NCI-H2227 treated with DMSO at 0.1 percent for 48 hours (cell line): ENCODE measurements around the gene OAS3.
A peak's percentile ranks its signal among the peaks of the same experiment; 100 is the strongest.
"Not testable (repeated sequence)": the region's sequence is repeated elsewhere in the genome, so short reads cannot be mapped to it uniquely, and the experiment has no call there.

ENCODE experiments used
- DNase-seq: peaks from one replicate; lab custom pipeline; 2025; lab: John Stamatoyannopoulos, UW

The OAS3 gene

GRCh38 chr12:112927475-112927874 lies 10.8 kb upstream of the OAS3 start:
- DNase-seq = no peak

- no peak for DNase-seq
Observed at GRCh38 chr12:112927925-112928324, 10.3 kb upstream of the OAS3 start.

GRCh38 chr12:112928978-112929377 lies 9.3 kb upstream of the OAS3 start:
- DNase-seq = no peak

- DNase-seq = no peak
Observed at GRCh38 chr12:112929715-112930114, 8.6 kb upstream of the OAS3 start.

GRCh38 chr12:112930350-112930749 lies 7.9 kb upstream of the OAS3 start:
- DNase-seq = no peak

GRCh38 chr12:112932485-112933128 lies 5.7 kb upstream of the OAS3 start:
- no peak for DNase-seq

GRCh38 chr12:112933129-112933505 lies 5.2 kb upstream of the OAS3 start:
- no peak for DNase-seq

GRCh38 chr12:112936264-112936663 lies 2.0 kb upstream of the OAS3 start:
- DNase-seq = no peak

- no peak for DNase-seq
Observed at GRCh38 chr12:112936927-112937326, 1.3 kb upstream of the OAS3 start.

GRCh38 chr12:112938751-112939150 lies 477 bp downstream of the OAS3 start:
- DNase-seq = peak; percentile 22

GRCh38 chr12:112939761-112940381 lies 1.6 kb downstream of the OAS3 start:
- DNase-seq = peak; percentile 30

GRCh38 chr12:112941528-112942335 lies 3.5 kb downstream of the OAS3 start:
- no peak for DNase-seq

- no peak for DNase-seq
Observed at GRCh38 chr12:112942572-112942971, 4.3 kb downstream of the OAS3 start.

- no peak for DNase-seq
Observed at GRCh38 chr12:112944024-112944690, 5.9 kb downstream of the OAS3 start.

- no peak for DNase-seq
Observed at GRCh38 chr12:112945515-112945914, 7.2 kb downstream of the OAS3 start.

GRCh38 chr12:112946236-112947000 lies 8.1 kb downstream of the OAS3 start:
- DNase-seq = no peak

GRCh38 chr12:112947314-112947713 lies 9.0 kb downstream of the OAS3 start:
- no peak for DNase-seq

GRCh38 chr12:112947761-112948160 lies 9.5 kb downstream of the OAS3 start:
- no peak for DNase-seq

GRCh38 chr12:112948806-112949205 lies 10.5 kb downstream of the OAS3 start:
- DNase-seq = no peak

GRCh38 chr12:112950701-112951100 lies 12.4 kb downstream of the OAS3 start:
- no peak for DNase-seq

GRCh38 chr12:112957125-112957524 lies 18.9 kb downstream of the OAS3 start:
- DNase-seq = not testable (repeated sequence)

GRCh38 chr12:112961074-112961473 lies 22.8 kb downstream of the OAS3 start:
- no peak for DNase-seq
